ES-I3 (cell line): ENCODE results near the gene XPA.

Source experiments
- H3K36me3 ChIP-seq: 2 replicates; pipeline ENCODE4 v1.6.1; 2013; ENCODE audit warnings: mild to moderate bottlenecking, low read length, control low read depth, moderate library complexity; ENCODE audit not compliant: insufficient read depth
- H3K4me1 ChIP-seq: 2 replicates; pipeline ENCODE4 v1.6.1; 2013; ENCODE audit warnings: mild to moderate bottlenecking, control low read depth, low read length; ENCODE audit not compliant: insufficient read depth
- H3K9ac ChIP-seq: 2 replicates; pipeline ENCODE4 v1.6.1; 2013; ENCODE audit warnings: low read depth, mild to moderate bottlenecking, low read length, moderate library complexity
- H3K9me3 ChIP-seq: 2 replicates; pipeline ENCODE4 v1.6.1; 2013; ENCODE audit warnings: mild to moderate bottlenecking, low read length, moderate library complexity; ENCODE audit not compliant: control insufficient read depth, insufficient read depth

The XPA gene

GRCh38 chr9:97658707-97659106 lies 38.4 kb downstream of the XPA start:
- Histone ChIP-seq H3K4me1 (no peaks in the 10 kb centered on the region), H3K36me3 (peaks cover 32% of the 10 kb centered on the region), H3K9ac (no peak overlapping the region), H3K9me3 (no peaks in the 10 kb centered on the region)

DNA sequence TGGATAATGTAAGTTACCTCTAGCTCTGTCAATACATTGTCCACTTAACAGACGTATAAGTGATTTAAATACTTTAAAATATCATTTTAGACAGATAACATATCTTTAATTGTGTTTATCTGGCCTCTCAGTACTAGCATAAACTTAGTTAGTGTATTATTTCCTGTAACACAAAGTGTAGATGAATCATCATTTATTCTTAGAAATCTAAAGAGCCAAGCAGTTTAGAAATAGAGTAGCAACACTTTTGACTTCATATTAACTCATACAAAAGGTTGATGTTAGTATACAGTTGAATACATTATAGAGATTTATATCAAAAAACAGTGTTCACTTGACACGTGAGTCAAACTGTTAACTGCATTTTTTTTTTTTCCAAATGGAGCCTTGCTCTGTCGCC lies 45.5 kb downstream of the XPA start:
- H3K9ac ChIP-seq, result no peak overlapping the region
- H3K36me3 ChIP-seq, result peaks cover 24% of the 10 kb centered on the region

GRCh38 chr9:97647996-97648395 lies 49.1 kb downstream of the XPA start:
- H3K36me3 ChIP-seq, result peaks cover 13% of the 10 kb centered on the region; the same call in 1 of the 2 replicates

More for the DNA sequence above, 45.5 kb downstream of the XPA start:
- no peaks in the 10 kb centered on the region for H3K4me1 ChIP-seq
- no peaks in the 10 kb centered on the region for H3K9me3 ChIP-seq

DNA sequence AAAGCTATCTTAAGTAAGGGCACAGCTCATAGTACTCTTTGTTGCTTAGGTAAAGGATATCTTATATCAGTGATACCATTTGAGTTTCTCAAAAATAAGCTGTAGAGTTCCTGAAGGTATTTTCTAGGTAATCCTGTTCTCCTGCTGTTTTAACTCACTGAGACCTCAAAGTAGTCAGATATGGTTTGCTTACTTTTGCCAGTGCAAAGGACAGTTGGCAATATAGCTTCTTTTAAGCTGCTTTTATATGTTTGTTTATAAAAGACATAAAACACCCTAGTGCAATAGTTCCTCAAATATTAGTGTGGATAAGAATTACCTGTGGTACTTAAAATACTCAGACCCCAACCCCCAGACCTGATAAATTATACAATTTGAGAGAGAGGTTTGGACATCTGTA lies 51.4 kb downstream of the XPA start:
- Histone ChIP-seq H3K9ac (no peak overlapping the region), H3K9me3 (no peaks in the 10 kb centered on the region), H3K4me1 (no peaks in the 10 kb centered on the region), H3K36me3 (peaks cover 17% of the 10 kb centered on the region; the same call in 1 of the 2 replicates)

More at GRCh38 chr9:97647996-97648395, 49.1 kb downstream of the XPA start:
- H3K9ac ChIP-seq, result no peak overlapping the region
- no peaks in the 10 kb centered on the region for H3K9me3 ChIP-seq
- H3K4me1 ChIP-seq, result no peaks in the 10 kb centered on the region

GRCh38 chr9:97640325-97640724 lies 56.8 kb downstream of the XPA start:
- Histone ChIP-seq H3K4me1 (peaks cover 10% of the 10 kb centered on the region), H3K36me3 (peaks cover 10% of the 10 kb centered on the region; the same call in 1 of the 2 replicates), H3K9me3 (no peaks in the 10 kb centered on the region)

GRCh38 chr9:97638666-97639065 lies 58.5 kb downstream of the XPA start:
- H3K9me3 ChIP-seq, result no peaks in the 10 kb centered on the region
- H3K4me1 ChIP-seq, result peaks cover 10% of the 10 kb centered on the region
- H3K36me3 ChIP-seq, result peaks cover 10% of the 10 kb centered on the region; the same call in 1 of the 2 replicates
- no peak overlapping the region for H3K9ac ChIP-seq

More at GRCh38 chr9:97640325-97640724, 56.8 kb downstream of the XPA start:
- H3K9ac ChIP-seq, result no peak overlapping the region

GRCh38 chr9:97636903-97637302 lies 60.2 kb downstream of the XPA start:
- H3K9ac ChIP-seq, result no peak overlapping the region
- no peaks in the 10 kb centered on the region for H3K9me3 ChIP-seq
- H3K36me3 ChIP-seq, result no peaks in the 10 kb centered on the region
- peaks cover 10% of the 10 kb centered on the region for H3K4me1 ChIP-seq

DNA sequence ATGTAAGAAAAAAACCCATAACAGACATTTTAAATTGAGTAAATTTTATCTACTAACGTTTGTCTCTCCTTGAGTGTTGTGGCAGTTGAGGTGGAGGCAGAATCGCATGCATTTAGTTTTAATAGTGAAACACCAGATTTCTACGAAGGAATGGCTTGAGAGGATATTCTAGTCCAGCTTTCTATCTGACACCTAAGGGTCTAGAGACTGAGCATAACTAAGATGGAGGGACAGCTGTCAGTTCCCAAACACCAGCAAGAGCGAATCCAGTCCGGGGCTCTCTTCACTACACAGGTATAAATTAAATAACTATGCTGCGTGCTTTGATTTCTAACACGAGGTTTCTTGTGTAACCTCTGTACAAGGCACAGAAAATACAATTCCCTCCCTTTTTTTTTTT lies 62.1 kb downstream of the XPA start:
- Histone ChIP-seq H3K9ac (peak overlapping the region; percentile 95; the same call in 1 of the 2 replicates), H3K9me3 (no peaks in the 10 kb centered on the region), H3K36me3 (no peaks in the 10 kb centered on the region), H3K4me1 (peaks cover 6% of the 10 kb centered on the region; the same call in 1 of the 2 replicates)

GRCh38 chr9:97633859-97634490 lies 63.2 kb downstream of the XPA start:
- no peaks in the 10 kb centered on the region for H3K9me3 ChIP-seq
- peaks cover 6% of the 10 kb centered on the region; the same call in 1 of the 2 replicates for H3K4me1 ChIP-seq
- H3K36me3 ChIP-seq, result no peaks in the 10 kb centered on the region
- peak overlapping the region; percentile 95 for H3K9ac ChIP-seq

- no peaks in the 10 kb centered on the region for H3K9me3 ChIP-seq
- H3K9ac ChIP-seq, result peak within 1 kb of the TSS; percentile 95
- no peaks in the 10 kb centered on the region for H3K36me3 ChIP-seq
- peaks cover 5% of the 10 kb centered on the region; the same call in 1 of the 2 replicates for H3K4me1 ChIP-seq
These were observed 63.9 kb downstream of the XPA start, which contains the start of the genes NCBP1 and TSTD2 for GRCh38 chr9:97632985-97633858. NCBP1 (plus strand) TSS chr9:97633821; CDS start chr9:97633882, 61 bp downstream. TSTD2 (minus strand) TSS chr9:97633368; CDS start chr9:97627562, 5,806 bp downstream.

DNA sequence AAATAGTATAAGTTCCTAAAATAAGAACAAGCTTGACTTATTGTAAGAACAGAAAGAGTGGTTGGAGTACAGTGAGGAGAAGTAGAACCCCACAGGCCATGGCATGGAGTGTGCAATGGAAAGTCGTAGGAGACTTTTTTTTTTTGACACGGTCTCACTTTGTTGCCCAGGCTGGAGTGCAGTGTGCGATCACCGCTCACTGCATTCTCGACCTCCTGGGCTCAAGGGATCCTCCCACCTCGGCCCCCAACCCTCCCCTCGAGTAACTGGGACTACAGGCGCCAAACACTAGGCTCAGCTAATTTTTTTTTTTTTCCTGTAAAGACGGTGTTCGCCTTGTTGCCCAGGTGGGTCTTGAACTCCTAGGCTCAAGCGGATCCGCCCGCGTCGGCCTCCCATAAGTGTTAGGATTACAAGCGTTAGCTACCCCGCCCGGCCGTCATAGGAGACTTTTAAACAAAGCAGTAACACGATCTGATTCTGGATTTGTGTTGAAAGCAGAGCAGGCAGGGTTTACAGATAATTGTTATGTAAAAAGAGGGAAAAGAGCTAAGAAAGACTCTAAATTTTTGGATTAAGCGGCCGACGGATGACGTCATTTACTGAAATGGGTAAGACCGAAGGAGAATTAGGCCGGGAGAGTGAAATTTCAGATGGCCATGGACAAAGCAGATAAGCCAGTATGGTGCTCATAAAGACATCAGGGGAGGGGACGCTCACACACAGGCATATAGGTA lies 64.7 kb downstream of the XPA start:
- H3K4me1 ChIP-seq, result peaks cover 4% of the 10 kb centered on the region; the same call in 1 of the 2 replicates
- no peaks in the 10 kb centered on the region for H3K36me3 ChIP-seq
- peak overlapping the region; percentile 95 for H3K9ac ChIP-seq
- no peaks in the 10 kb centered on the region for H3K9me3 ChIP-seq

- H3K36me3 ChIP-seq, result no peaks in the 10 kb centered on the region; the same call in 1 of the 2 replicates
- H3K9ac ChIP-seq, result no peak overlapping the region
- H3K4me1 ChIP-seq, result peaks cover under 1% of the 10 kb centered on the region; the same call in 1 of the 2 replicates
- H3K9me3 ChIP-seq, result no peaks in the 10 kb centered on the region
These were observed 66.5 kb downstream of the XPA start for GRCh38 chr9:97630591-97630990.

DNA sequence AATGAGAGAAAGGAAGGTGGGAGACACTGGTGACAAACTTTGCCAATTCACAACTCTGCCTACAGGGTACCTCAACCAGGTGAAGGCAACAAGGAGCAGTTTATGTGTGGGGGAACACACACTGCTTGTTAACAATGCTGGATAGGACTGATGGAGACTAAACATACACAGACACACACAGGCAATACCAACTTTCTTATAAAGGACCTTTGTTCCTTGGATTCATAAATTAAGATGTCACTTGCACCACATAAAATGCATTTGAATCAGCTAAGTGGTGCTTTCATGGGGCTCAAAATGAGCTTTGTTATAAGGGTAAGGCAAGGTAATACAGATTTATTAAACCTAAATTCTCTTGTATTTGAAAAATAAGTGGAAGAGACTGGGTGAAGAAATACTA lies 68.0 kb downstream of the XPA start:
- no peaks in the 10 kb centered on the region; the same call in 1 of the 2 replicates for H3K36me3 ChIP-seq
- H3K9me3 ChIP-seq, result no peaks in the 10 kb centered on the region
- H3K4me1 ChIP-seq, result no peaks in the 10 kb centered on the region; the same call in 1 of the 2 replicates
- no peak overlapping the region for H3K9ac ChIP-seq

DNA sequence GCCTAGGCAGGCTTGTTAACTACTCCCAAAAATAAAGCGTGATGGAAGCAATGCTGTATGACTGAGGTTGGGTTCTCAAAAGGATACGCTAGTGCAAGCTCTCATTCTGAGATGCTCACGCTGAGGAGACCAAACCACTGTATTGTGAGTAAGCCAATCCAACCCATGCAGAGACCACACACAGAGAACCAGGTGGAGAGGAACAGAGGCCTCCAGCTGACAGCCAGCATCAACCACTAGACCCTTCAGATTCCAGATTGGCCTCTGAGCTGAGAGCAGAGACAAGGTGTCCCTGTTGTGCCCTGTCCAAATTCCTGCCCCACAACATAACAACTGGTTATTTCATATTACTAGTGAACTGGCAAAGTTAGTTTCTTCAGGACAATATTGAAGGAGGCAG lies 68.5 kb downstream of the XPA start:
- H3K9ac ChIP-seq, result no peak overlapping the region
- no peaks in the 10 kb centered on the region; the same call in 1 of the 2 replicates for H3K36me3 ChIP-seq
- no peaks in the 10 kb centered on the region; the same call in 1 of the 2 replicates for H3K4me1 ChIP-seq
- H3K9me3 ChIP-seq, result no peaks in the 10 kb centered on the region
